ENCODE measurements around the gene USP12.

GRCh38 chr13:27097691-27098090, 73.9 kb downstream of the USP12 start:
- TF ChIP-seq, protein P1, sequence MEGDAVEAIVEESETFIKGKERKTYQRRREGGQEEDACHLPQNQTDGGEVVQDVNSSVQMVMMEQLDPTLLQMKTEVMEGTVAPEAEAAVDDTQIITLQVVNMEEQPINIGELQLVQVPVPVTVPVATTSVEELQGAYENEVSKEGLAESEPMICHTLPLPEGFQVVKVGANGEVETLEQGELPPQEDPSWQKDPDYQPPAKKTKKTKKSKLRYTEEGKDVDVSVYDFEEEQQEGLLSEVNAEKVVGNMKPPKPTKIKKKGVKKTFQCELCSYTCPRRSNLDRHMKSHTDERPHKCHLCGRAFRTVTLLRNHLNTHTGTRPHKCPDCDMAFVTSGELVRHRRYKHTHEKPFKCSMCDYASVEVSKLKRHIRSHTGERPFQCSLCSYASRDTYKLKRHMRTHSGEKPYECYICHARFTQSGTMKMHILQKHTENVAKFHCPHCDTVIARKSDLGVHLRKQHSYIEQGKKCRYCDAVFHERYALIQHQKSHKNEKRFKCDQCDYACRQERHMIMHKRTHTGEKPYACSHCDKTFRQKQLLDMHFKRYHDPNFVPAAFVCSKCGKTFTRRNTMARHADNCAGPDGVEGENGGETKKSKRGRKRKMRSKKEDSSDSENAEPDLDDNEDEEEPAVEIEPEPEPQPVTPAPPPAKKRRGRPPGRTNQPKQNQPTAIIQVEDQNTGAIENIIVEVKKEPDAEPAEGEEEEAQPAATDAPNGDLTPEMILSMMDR (IDR thresholded peaks at IDR 0.05), result no peak
- no peak for TF ChIP-seq POLR2A (IDR thresholded peaks at IDR 0.05)

Measured in esophagus squamous epithelium (tissue), 4 donors.